H1 (cell line): ENCODE results near the gene TMEM254. TPM values are rescaled to one million over a fixed set of nuclear protein-coding genes. Genes with fewer than 3 reads are reported as not detected.

Experiments used
- CTCF ChIA-PET: fragments of 300-600 bp; sonication (Branson Sonifier 250); formaldehyde crosslinking; loops from one replicate; lab custom pipeline; 2021; ENCODE audit not compliant: partially characterized antibody; lab: Charles Lee
- POLR2A ChIA-PET: fragments of 300-600 bp; sonication (Branson Sonifier 250); formaldehyde crosslinking; loops from one replicate; lab custom pipeline; 2021; ENCODE audit warnings: inconsistent platforms; ENCODE audit not compliant: partially characterized antibody; lab: Charles Lee
- DNase-seq, 2 experiments: peaks; one replicate each; pipeline versions ENCODE4 v3.0.0 to v3.0.0-alpha.2; 2010 to 2022; ENCODE audit warnings: low spot score in 2 of 2, low read depth in 1 of 2, mixed read lengths in 1 of 2
- FAIRE-seq: peaks from 2 replicates; lab custom pipeline; 2011; peaks lifted over from hg19 to GRCh38; lab: Jason Lieb, UNC
- H2AFZ ChIP-seq: 2 replicates; pipeline ENCODE4 v1.8.1; 2012; ENCODE audit warnings: low read length, inconsistent platforms
- H2AK5ac ChIP-seq: 2 replicates; pipeline ENCODE4 v1.6.1; 2013; ENCODE audit warnings: low read depth, low read length
- H2BK120ac ChIP-seq: replicated peaks from 2 replicates; pipeline ENCODE3; 2013; ENCODE audit warnings: low read depth, low read length, inconsistent platforms
- H2BK12ac ChIP-seq: 2 replicates; pipeline ENCODE4 v1.6.1; 2013; ENCODE audit warnings: low read depth, low read length
- H2BK15ac ChIP-seq: 2 replicates; pipeline ENCODE4 v1.6.1; 2013; ENCODE audit warnings: low read length
- H2BK20ac ChIP-seq: 2 replicates; pipeline ENCODE4 v1.6.1; 2013; ENCODE audit warnings: low read length
- H2BK5ac ChIP-seq: 2 replicates; pipeline ENCODE4 v1.6.1; 2013; ENCODE audit warnings: low read depth, low read length
- H3K14ac ChIP-seq: 2 replicates; pipeline ENCODE4 v1.6.1; 2013; ENCODE audit warnings: inconsistent platforms; ENCODE audit not compliant: insufficient read length
- H3K18ac ChIP-seq: 2 replicates; pipeline ENCODE4 v1.6.1; 2013; ENCODE audit warnings: low read length; ENCODE audit errors: extremely low read depth
- H3K23ac ChIP-seq: 2 replicates; pipeline ENCODE4 v1.6.1; 2013; ENCODE audit warnings: inconsistent platforms; ENCODE audit not compliant: insufficient read length
- H3K23me2 ChIP-seq: 2 replicates; pipeline ENCODE4 v1.6.1; 2013; ENCODE audit warnings: low read depth, low read length
- H3K27ac ChIP-seq: 2 replicates; pipeline ENCODE4 v1.6.1; 2011; ENCODE audit warnings: low read depth, low read length, inconsistent platforms
- H3K27me3 ChIP-seq, 4 experiments: replicated peaks in 1 of 4; 1 replicate in 1 of 4; 2 replicates in 3 of 4; pipeline versions ENCODE4 v1.6.1 to v1.8.1; 2011 to 2013; ENCODE audit warnings: low read length in 3 of 4, mild to moderate bottlenecking in 3 of 4, inconsistent platforms in 2 of 4, mixed read lengths in 2 of 4, moderate library complexity in 1 of 4; ENCODE audit not compliant: control insufficient read depth in 3 of 4, insufficient read depth in 3 of 4; ENCODE audit errors: extremely low read depth in 1 of 4
- H3K36me3 ChIP-seq, 4 experiments: 2 replicates each; pipeline versions ENCODE4 v1.6.1 to v1.8.1; 2011 to 2013; ENCODE audit warnings: mild to moderate bottlenecking in 4 of 4, low read length in 3 of 4, moderate library complexity in 2 of 4, control low read depth in 1 of 4, inconsistent platforms in 1 of 4; ENCODE audit not compliant: insufficient read depth in 4 of 4, control insufficient read depth in 2 of 4
- H3K4ac ChIP-seq: replicated peaks from 2 replicates; pipeline ENCODE3; 2013; ENCODE audit warnings: low read length, low read depth, mixed read lengths, inconsistent platforms; ENCODE audit not compliant: insufficient read length
- H3K4me1 ChIP-seq, 4 experiments: replicated peaks in 1 of 4; 1 replicate in 1 of 4; 2 replicates in 3 of 4; pipeline versions ENCODE4 v1.6.1 to v1.8.1; 2011 to 2013; ENCODE audit warnings: low read length in 3 of 4, inconsistent platforms in 2 of 4, mixed read lengths in 1 of 4; ENCODE audit not compliant: insufficient read depth in 4 of 4, control insufficient read depth in 3 of 4
- H3K4me2 ChIP-seq, 2 experiments: 2 replicates each; pipeline versions ENCODE4 v1.6.1 to v1.8.1; 2011 to 2013; ENCODE audit warnings: low read depth in 2 of 2, low read length in 2 of 2, control low read depth in 1 of 2, inconsistent platforms in 1 of 2, mild to moderate bottlenecking in 1 of 2; ENCODE audit not compliant: insufficient read depth in 1 of 2
- H3K4me3 ChIP-seq, 4 experiments: fragments of 200-600, 300-600 bp in 1 of 4; sonication (generic), shearing (Covaris generic), sonication (Bioruptor Twin) in 1 of 4; 2 replicates each; pipeline versions ENCODE4 v1.5.1 to v1.8.1; 2011 to 2016; ENCODE audit warnings: low read length in 4 of 4, low read depth in 3 of 4, control low read depth in 2 of 4, inconsistent platforms in 2 of 4, mild to moderate bottlenecking in 2 of 4, mixed read lengths in 1 of 4, moderate library complexity in 1 of 4; ENCODE audit not compliant: insufficient read depth in 2 of 4; ENCODE audit errors: extremely low read depth in 1 of 4
- H3K56ac ChIP-seq: replicated peaks from 2 replicates; pipeline ENCODE3; 2013; ENCODE audit warnings: low read depth, mild to moderate bottlenecking, mixed read lengths, low read length, inconsistent platforms; ENCODE audit not compliant: insufficient read length
- H3K79me1 ChIP-seq: 2 replicates; pipeline ENCODE4 v1.6.1; 2013; ENCODE audit warnings: low read depth, low read length, control low read depth
- H3K79me2 ChIP-seq, 2 experiments: 2 replicates each; pipeline versions ENCODE4 v1.6.1 to v1.8.1; 2012 to 2013; ENCODE audit warnings: low read length in 2 of 2, mild to moderate bottlenecking in 2 of 2, inconsistent platforms in 1 of 2; ENCODE audit not compliant: insufficient read depth in 2 of 2, control insufficient read depth in 1 of 2
- H3K9ac ChIP-seq, 4 experiments: replicated peaks in 1 of 4; 1 replicate in 1 of 4; 2 replicates in 3 of 4; pipeline versions ENCODE4 v1.6.1 to v1.8.1; 2011 to 2013; ENCODE audit warnings: low read depth in 3 of 4, low read length in 3 of 4, control low read depth in 2 of 4, mild to moderate bottlenecking in 2 of 4, moderate library complexity in 2 of 4, inconsistent platforms in 1 of 4; ENCODE audit errors: extremely low read depth in 1 of 4
- H3K9me3 ChIP-seq, 2 experiments: 2 replicates each; pipeline versions ENCODE4 v1.6.1 to v1.8.1; 2012 to 2013; ENCODE audit warnings: mild to moderate bottlenecking in 2 of 2, moderate library complexity in 2 of 2, control low read depth in 1 of 2, inconsistent platforms in 1 of 2, low read depth in 1 of 2, low read length in 1 of 2, mixed read lengths in 1 of 2; ENCODE audit not compliant: insufficient read depth in 2 of 2
- H4K20me1 ChIP-seq, 2 experiments: replicated peaks in 1 of 2; 2 replicates each; pipeline versions ENCODE3 to v1.8.1; 2011 to 2013; ENCODE audit warnings: inconsistent platforms in 2 of 2, low read length in 2 of 2, mild to moderate bottlenecking in 1 of 2; ENCODE audit not compliant: insufficient read depth in 2 of 2, control insufficient read depth in 1 of 2
- H4K5ac ChIP-seq: 2 replicates; pipeline ENCODE4 v1.6.1; 2013; ENCODE audit warnings: low read length, low read depth, mixed read lengths, inconsistent platforms; ENCODE audit not compliant: insufficient read length
- H4K8ac ChIP-seq: 2 replicates; pipeline ENCODE4 v1.8.0; 2013; ENCODE audit warnings: mild to moderate bottlenecking, moderate library complexity, low read length, inconsistent platforms; ENCODE audit not compliant: insufficient read depth; ENCODE audit errors: extremely low read depth
- H4K91ac ChIP-seq: replicated peaks from 2 replicates; pipeline ENCODE3; 2013; ENCODE audit warnings: low read length, mixed read lengths, inconsistent platforms; ENCODE audit not compliant: insufficient read length
- NRF1 ChIP-seq: IDR thresholded peaks from 2 replicates; pipeline ENCODE4 v1.6.1; 2011; ENCODE audit warnings: mild to moderate bottlenecking, low read depth, low read length, improper control_type of control experiment
- RNF2 ChIP-seq: fragments of 200-900, 300-1000 bp; sonication (generic); IDR thresholded peaks from 2 replicates; pipeline ENCODE4 v1.7.1; 2016; ENCODE audit warnings: borderline replicate concordance, low read depth, mild to moderate bottlenecking, antibody characterized with exemption, low read length; ENCODE audit not compliant: poor library complexity, severe bottlenecking; ENCODE audit errors: missing control alignments
- SP1 ChIP-seq: IDR thresholded peaks from 2 replicates; pipeline ENCODE4 v1.6.1; 2011; ENCODE audit warnings: low read depth, low read length
- TCF12 ChIP-seq: IDR thresholded peaks from 2 replicates; pipeline ENCODE4 v1.6.1; 2011; ENCODE audit warnings: low read depth, mild to moderate bottlenecking, low read length
- TEAD4 ChIP-seq: IDR thresholded peaks from 2 replicates; pipeline ENCODE4 v1.6.1; 2012; ENCODE audit warnings: low read depth, low read length, inconsistent platforms, mixed read lengths
- WGBS, 2 experiments: shearing (Covaris generic) in 1 of 2; methylation state at CpG; one replicate each; pipeline versions ENCODE4 v1.1.6 to v1.1.7; 2013 to 2015; ENCODE audit warnings: low lambda C conversion rate in 2 of 2, mixed read lengths in 2 of 2, inconsistent platforms in 1 of 2, low coverage in 1 of 2, missing lambda C conversion rate in 1 of 2; ENCODE audit not compliant: insufficient replicate concordance in 2 of 2, insufficient coverage in 1 of 2, insufficient read length in 1 of 2; ENCODE audit errors: extremely low coverage in 1 of 2, missing lambda C conversion rate in 1 of 2; 5-methylcytosine and 5-hydroxymethylcytosine counted together
- polyA plus RNA-seq, 7 experiments: library from polyadenylated mRNA; depleted of rRNA in 3 of 7; stranded (reverse) in 5 of 7; unstranded in 2 of 7; fragments of >200 nt in 5 of 7; fragments of 200-250 nt in 2 of 7; gene quantifications; 1 replicate in 5 of 7; 2 replicates in 1 of 7; 4 replicates in 1 of 7; pipeline versions ENCODE4 v1.2.1 to v1.2.3, GENCODE V29; 2011 to 2013; ENCODE audit warnings: missing spikeins in 2 of 7, mixed read lengths in 2 of 7
- total RNA-seq: library from RNA; stranded (reverse); fragmentation: NEBNext Ultra II Directional; extraction: Animal tissue kit (Norgen Biotek cat#: 25700); gene quantifications from 2 replicates; pipeline ENCODE4 v1.2.1, GENCODE V29; 2021

TMEM254 gene
- total and polyA plus RNA-seq, 2 of the 8 experiments (the other 6 are each of a cell fraction or from before 2014, with no cell fraction given): 26.9 to 61.2 TPM

DNA sequence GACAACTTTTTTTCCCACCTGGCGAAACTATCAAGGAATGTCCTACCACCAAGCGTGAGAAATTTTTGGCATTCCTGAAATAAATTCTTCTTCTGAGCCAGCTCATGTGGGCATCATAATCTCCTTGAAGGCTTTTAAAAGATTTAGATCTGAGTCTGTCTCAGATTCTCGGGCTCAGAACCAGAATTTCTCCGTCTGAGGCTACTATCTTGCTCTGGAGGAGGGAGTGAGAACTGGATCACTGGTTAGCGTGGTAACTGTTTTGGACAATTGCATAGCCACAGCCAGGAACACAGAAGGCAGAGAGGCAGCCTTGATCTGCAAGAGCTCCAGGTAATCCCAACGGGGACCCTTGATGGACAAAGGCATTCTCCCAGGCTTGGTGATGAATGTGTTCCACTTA is 53.0 kb downstream of the TMEM254 start:
- no peak overlapping the region for H3K9ac ChIP-seq

More for the DNA sequence above, 53.0 kb downstream of the TMEM254 start:
- no peaks in the 10 kb centered on the region for H3K36me3 ChIP-seq
- no peak overlapping the region for H2BK5ac ChIP-seq
- no peaks in the 10 kb centered on the region for H3K9me3 ChIP-seq
- H3K79me2 ChIP-seq: no peaks in the 10 kb centered on the region
- no peak overlapping the region for H3K14ac ChIP-seq
- H2BK20ac ChIP-seq: no peak overlapping the region
- H3K4ac ChIP-seq: no peak overlapping the region
- peaks cover 5 to 9% (median 9%) of the 10 kb centered on the region in 4 experiments; a peak in 6 of 7 replicates for H3K4me1 ChIP-seq
- H4K8ac ChIP-seq: no peak overlapping the region
- H3K27ac ChIP-seq: no peak overlapping the region
- H4K91ac ChIP-seq: no peak overlapping the region
- H2AFZ ChIP-seq: no peak overlapping the region
- H2BK120ac ChIP-seq: no peak overlapping the region
- peaks cover 2% of the 10 kb centered on the region; the same call in 1 of the 2 replicates for H3K23me2 ChIP-seq
- no peaks in the 10 kb centered on the region for H3K79me1 ChIP-seq
- no peak overlapping the region for H3K56ac ChIP-seq
- no peak overlapping the region for H2AK5ac ChIP-seq
- no peak overlapping the region for H3K23ac ChIP-seq
- FAIRE-seq (peak; percentile 32), DNase-seq (no peak)
- H4K5ac ChIP-seq: no peak overlapping the region
- TF ChIP-seq SP1 (peak; percentile 36; the same call in 1 of the 2 replicates), NRF1 (no peak), TCF12 (0 out of 2 replicates have a peak, but pooled peaks have one; percentile 28), TEAD4 (peak; percentile 95), RNF2 (no peak)
- peak overlapping the region in 1 of 4 experiments; percentile 76; a peak in 1 of 8 replicates for H3K4me3 ChIP-seq
- no peaks in the 10 kb centered on the region for H4K20me1 ChIP-seq
- H2BK15ac ChIP-seq: no peak overlapping the region
- H3K27me3 ChIP-seq: peaks cover 0 to 11% (median 8%) of the 10 kb centered on the region in 4 experiments; a peak in 4 of 7 replicates
- POLR2A ChIA-PET: interaction anchor here (1.1 to 3.2 kb wide), 4 partner anchors 12 to 73 kb away, joined by 3 to 12 read pairs (median 4); partner anchors contain the start of gene TMEM254
- WGBS, 2 experiments: 52% methylated on average over 6 of the region's 6 CpGs; no CpG with 5 or more reads in 1 of the 2 experiments
- CTCF ChIA-PET: interaction anchor here (0.6 to 5.3 kb wide), 12 partner anchors 9 to 667 kb away, joined by 3 to 57 read pairs (median 6); no protein-coding TSS in a partner anchor
- H3K4me2 ChIP-seq: peak overlapping the region; percentile 68 to 79; a peak in 2 of 4 replicates
- H2BK12ac ChIP-seq: no peak overlapping the region; the same call in 1 of the 2 replicates
- peak overlapping the region; percentile 2; the same call in 1 of the 2 replicates for H3K18ac ChIP-seq
